ENCODE results near the gene RFC4. TPM values are rescaled to one million over a fixed set of nuclear protein-coding genes. Genes with fewer than 3 reads are reported as not detected.
A peak's percentile ranks its signal among the peaks of the same experiment; 100 is the strongest.
"Not testable (repeated sequence)": the region's sequence is repeated elsewhere in the genome, so short reads cannot be mapped to it uniquely, and the experiment has no call there.

The RFC4 gene
- total and polyA plus RNA-seq, 11 donors = 4.6 to 21.0 (median 7.9) TPM

- TF ChIP-seq CTCF (IDR thresholded peaks at IDR 0.05) (no peak), POLR2A (IDR thresholded peaks at IDR 0.05) (no peak)
- peaks cover 0 to 23% (median 11%) of the 10 kb centered on the region in 12 donors for H3K4me1 ChIP-seq
- no peak overlapping the region for H3K27ac ChIP-seq
- peak in 2 of 4 donors; percentile 5 to 21 for ATAC-seq
- intact Hi-C loops (cut with DNase I) = no loop called here
- H3K36me3 ChIP-seq = no peaks in the 10 kb centered on the region
- DNase-seq = peak in 1 of 5 donors; percentile 44
- H3K9me3 ChIP-seq = no peaks in the 10 kb centered on the region
- WGBS, 4 donors = 13 to 23% (median 17%) methylated on average over 18 to 23 of the region's 23 CpGs
- H3K27me3 ChIP-seq = peaks cover 10 to 62% (median 33%) of the 10 kb centered on the region in 9 donors
- H3K4me3 ChIP-seq = peak overlapping the region in 2 of 12 donors; percentile 5 to 65
Measured at GRCh38 chr3:186825294-186825821, 19.1 kb upstream of the RFC4 start.

- intact Hi-C loops (cut with DNase I) = loop anchor here in 4 of 10 donors (5.0 kb wide), 2 partner anchors 207 to 212 kb away; partner anchors contain the start of gene AHSG (in 2 of the 4)
- ATAC-seq (no peak), DNase-seq (no peak)
- no peak for TF ChIP-seq POLR2A (IDR thresholded peaks at IDR 0.05)
- no peak for TF ChIP-seq CTCF (IDR thresholded peaks at IDR 0.05)
- peaks cover 0 to 23% (median 11%) of the 10 kb centered on the region in 12 donors for H3K4me1 ChIP-seq
- H3K4me3 ChIP-seq = no peak overlapping the region
- peaks cover 9 to 55% (median 25%) of the 10 kb centered on the region in 9 donors for H3K27me3 ChIP-seq
- no peak overlapping the region for H3K27ac ChIP-seq
- H3K36me3 ChIP-seq = no peaks in the 10 kb centered on the region
- WGBS, 4 donors = 41 to 60% (median 48%) methylated on average over 13 to 18 of the region's 18 CpGs
- no peaks in the 10 kb centered on the region for H3K9me3 ChIP-seq
Measured at GRCh38 chr3:186824430-186825139, 18.3 kb upstream of the RFC4 start.

- Histone ChIP-seq H3K4me3 (no peak overlapping the region), H3K27ac (no peak overlapping the region), H3K27me3 (peaks cover under 1 to 43% (median 15%) of the 10 kb centered on the region in 9 donors), H3K4me1 (peaks cover 0 to 23% (median 11%) of the 10 kb centered on the region in 12 donors), H3K36me3 (no peaks in the 10 kb centered on the region), H3K9me3 (no peaks in the 10 kb centered on the region)
- intact Hi-C loops (cut with DNase I) = loop anchor here in 4 of 10 donors (5.0 kb wide), 2 partner anchors 206 to 211 kb away; partner anchors contain the start of gene AHSG (in 2 of the 4)
- TF ChIP-seq CTCF (IDR thresholded peaks at IDR 0.05) = no peak
- no peak for TF ChIP-seq POLR2A (IDR thresholded peaks at IDR 0.05)
- WGBS, 4 donors = 73 to 80% (median 78%) methylated on average over 2 of the region's 2 CpGs
- ATAC-seq (no peak), DNase-seq (no peak)
Measured at GRCh38 chr3:186823386-186823785, 17.1 kb upstream of the RFC4 start.

- not testable (repeated sequence) for H3K4me3 ChIP-seq, ATAC-seq, H3K36me3 ChIP-seq, DNase-seq, H3K9me3 ChIP-seq, H3K27ac ChIP-seq
- peaks cover 0 to 17% (median 6%) of the 10 kb centered on the region in 12 donors for H3K4me1 ChIP-seq
- 68 to 81% (median 73%) methylated on average over 1 of the region's 1 CpG for WGBS, 4 donors
- intact Hi-C loops (cut with DNase I) = loop anchor here in 4 of 10 donors (5.0 kb wide), 2 partner anchors 205 to 210 kb away; partner anchors contain the start of gene AHSG (in 2 of the 4)
- peaks cover 0 to 35% (median 9%) of the 10 kb centered on the region in 9 donors for H3K27me3 ChIP-seq
Measured at GRCh38 chr3:186822388-186822759, 16.1 kb upstream of the RFC4 start.

Measured in heart left ventricle (tissue), 16 donors.